GM18519 (cell line): ENCODE data around the gene TBC1D21.
"Not testable (repeated sequence)": the region's sequence is repeated elsewhere in the genome, so short reads cannot be mapped to it uniquely, and the experiment has no call there.

Source experiments
- ATAC-seq: cut with Tn5 transposase; IDR thresholded peaks from one replicate; pipeline ENCODE4 v1.9.1; 2021; ENCODE audit warnings: mild to moderate bottlenecking, moderate library complexity; ENCODE audit not compliant: unreplicated experiment, low FRiP score

Gene TBC1D21

DNA sequence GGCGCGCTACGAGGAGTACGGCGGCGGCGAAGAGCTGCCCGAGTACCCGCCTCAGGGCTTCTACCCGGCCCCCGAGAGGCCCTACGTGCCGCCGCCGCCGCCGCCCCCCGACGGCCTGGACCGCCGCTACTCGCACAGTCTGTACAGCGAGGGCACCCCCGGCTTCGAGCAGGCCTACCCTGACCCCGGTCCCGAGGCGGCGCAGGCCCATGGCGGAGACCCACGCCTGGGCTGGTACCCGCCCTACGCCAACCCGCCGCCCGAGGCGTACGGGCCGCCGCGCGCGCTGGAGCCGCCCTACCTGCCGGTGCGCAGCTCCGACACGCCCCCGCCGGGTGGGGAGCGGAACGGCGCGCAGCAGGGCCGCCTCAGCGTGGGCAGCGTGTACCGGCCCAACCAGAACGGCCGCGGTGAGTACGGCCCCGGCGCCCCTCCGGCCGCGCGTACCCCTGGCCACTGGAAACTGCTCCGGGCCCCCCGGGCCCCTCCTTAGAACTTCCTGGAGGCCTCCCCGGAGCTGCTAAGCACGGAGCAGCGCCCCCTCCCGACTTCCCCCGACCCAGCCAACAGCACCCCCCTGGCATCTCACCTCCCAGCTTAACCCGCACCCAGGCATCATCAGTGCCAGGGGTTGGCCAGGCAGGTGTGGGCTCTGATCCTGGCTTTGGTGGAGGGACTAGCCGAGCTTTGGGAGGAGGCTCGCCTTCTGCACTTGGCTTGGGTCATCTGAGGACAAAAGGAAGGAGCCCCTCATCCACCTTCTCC is 54.3 kb downstream of the TBC1D21 start:
- no peak for ATAC-seq

DNA sequence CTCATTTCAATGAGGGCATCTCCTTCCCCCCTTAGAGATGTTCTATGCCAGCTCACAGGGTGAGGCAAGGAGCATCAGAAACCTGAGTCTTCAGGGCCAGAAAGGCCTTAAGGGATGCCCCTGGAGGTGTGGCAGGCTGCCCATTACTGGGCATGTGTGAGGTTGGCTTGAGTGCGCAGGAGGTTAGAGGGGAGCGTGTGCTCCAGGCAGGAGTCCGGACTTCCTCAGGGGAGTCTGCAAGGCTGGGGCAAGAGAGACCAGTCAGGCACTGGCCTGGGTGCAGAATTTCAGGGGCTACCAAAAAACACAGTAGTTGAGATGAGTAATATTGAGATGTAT is 54.8 kb downstream of the TBC1D21 start:
- ATAC-seq, result no peak

DNA sequence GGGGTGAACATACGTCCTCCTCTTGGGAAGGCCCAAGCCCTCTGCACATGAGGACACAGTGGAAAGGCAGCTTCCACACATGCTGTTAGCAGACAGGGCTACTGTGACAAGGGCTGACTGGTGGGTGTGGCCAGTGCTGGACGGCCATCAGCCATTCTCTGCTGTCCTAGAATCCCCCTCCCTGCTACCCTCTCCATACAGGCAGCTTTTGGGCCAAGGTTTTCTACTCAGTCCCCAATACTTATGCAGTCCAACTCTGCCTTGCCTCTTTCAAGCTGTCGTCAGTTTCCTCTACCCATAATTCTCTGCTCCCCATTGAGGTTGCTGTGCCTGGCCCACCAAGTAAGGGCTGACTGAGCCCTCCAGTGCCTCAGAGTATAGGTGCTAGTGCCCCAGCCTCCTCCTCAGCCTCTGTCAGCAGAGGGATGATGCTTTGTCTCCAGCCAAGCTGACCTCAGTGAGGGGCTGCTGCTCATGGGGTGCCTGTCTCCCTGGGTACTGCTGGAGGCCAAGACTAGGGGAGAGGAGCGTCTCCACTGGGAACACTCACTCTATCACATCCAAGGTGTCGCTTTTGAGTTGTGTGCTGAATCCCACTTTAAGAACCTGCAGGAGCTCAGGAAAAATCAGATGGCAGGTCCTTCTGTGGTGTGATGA is 55.7 kb downstream of the TBC1D21 start:
- ATAC-seq, result no peak

DNA sequence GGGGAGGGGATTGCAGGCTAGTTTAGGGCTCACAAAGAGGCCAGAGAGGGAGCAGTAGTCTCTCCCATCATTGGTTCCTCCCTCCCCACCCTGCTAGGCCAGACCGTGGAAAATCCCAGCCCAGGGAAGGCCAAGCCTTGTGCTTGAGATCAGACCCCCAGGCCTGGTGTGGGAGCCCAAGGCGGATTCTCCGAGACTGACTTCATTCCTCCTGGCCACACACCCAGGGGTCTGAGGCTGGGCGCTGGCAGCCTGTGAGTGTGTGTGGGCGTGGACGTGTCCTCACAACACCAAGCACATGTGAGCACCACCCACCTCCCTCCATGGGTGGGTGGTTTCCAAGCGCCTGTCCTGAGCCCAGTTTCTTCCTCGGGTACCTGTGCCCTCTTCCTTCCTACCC is 57.0 kb downstream of the TBC1D21 start:
- ATAC-seq, result no peak

DNA sequence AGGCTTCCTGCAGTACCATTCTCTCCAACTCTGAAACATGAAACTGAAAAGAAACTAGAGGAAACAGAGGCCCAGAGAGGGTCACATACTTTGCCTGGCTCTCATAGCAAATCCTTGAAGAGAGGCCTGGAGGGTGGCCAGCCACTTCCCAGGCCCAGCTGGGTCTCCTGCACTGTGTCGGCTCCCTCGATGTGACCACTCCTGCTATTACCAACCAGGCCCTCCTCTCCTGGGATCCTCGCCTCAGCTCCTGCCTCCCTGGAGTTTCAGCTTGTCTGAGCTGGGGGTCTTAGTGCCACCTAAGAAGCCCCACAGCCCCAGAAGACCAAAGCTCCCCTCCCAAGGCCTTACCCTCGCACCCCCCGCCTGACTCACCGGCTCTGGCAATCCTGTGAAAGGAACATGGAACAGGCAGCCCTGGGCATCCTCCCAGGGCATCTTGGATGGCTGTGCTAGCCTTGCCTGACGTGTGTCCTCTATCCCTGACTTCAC is 57.5 kb downstream of the TBC1D21 start:
- no peak for ATAC-seq

DNA sequence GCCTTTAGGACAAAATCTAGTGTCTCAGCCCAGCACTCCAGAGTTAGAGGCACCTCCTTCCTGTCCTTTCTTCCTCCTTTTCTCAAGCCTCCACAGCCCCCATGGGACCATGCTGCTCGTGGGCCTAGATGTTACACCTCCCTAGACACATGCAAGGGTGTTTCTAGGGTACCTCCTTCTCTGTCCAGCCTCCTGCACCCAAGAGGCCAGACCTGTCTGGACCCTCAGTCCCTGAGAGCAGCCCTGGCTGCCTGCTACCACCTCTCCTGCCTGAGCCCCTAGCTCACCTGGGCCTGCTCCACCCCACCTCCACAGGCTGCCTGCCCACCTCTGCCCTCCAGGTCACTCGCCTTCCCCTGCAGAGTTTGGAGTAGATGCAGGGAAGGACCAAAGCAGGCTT is 58.1 kb downstream of the TBC1D21 start:
- ATAC-seq, result no peak

DNA sequence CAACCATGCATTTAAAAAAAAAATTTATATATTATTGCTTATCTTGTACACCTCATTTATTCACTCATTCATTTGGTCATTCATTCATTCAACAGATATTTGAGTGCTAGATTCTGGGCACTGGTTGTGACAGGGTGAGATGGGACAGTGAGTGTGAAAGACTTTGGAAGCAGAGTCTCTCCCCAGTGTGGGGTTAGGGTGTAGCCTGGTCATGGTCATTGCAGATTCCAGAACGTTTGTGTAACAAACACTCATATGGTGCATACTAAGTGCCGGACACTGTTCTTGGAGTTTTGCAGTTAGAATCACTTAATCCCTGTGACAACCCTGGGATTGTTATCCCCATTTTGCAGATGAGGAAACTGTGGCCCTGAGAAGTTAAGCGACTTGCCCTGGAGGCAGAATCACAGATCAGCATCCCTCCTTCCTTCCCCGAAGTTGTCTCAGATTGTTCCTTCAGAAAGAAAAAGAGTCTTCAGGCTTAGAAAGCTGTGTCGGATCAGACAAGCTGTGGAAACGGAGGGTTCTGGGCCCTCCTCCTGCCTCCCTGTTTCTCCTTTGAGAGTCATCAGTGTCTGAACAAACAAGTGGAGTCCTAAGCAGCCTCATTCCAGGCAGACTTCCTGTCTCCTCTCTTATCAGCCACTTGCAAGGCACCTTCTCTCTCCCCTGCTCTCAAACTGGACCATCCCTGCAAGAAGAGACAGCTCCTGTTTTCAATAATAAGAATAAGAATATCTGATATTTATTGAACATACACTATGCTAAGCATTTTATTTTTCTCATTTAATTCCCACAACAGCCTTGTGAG is 59.2 kb downstream of the TBC1D21 start:
- no peak for ATAC-seq

DNA sequence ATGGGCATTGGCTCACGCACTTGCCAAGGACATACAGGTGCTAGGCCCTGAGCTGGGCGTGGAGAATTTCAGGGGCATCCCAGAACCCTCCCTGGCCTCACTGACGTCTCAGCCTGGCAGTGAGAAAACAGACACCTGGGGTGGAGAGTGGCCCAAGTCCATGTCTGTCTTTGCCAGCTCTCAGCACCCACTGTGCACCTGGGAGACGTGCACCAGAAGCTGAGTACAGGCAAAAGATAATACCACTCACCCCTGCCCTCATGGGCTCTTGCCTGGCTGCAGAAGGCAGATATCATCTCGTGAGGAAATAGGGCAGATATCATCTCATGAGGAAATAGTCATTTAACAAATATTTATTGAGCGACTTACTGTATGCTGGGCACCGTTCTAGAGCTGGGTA is 60.9 kb downstream of the TBC1D21 start:
- ATAC-seq, result no peak

DNA sequence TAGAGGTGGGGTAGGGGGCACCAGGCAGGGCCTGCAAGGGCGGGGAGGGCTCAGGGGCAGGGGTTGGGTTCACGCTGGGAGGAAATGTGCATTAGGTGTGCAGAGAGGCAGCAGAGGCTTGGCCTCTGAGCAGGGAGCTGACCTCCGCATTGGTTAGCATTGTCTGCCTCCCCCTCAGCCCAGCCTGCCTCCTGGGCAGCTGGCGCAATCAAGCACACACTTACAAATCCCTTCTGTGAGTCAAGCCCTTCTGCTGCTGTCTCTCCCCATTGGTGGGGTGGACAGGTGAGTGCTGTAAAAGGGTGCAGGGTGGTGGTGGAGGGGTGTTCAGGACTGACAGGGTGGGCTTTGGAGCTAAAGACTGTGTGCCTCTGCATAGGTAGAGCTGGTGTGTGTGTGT is 62.2 kb downstream of the TBC1D21 start:
- no peak for ATAC-seq

DNA sequence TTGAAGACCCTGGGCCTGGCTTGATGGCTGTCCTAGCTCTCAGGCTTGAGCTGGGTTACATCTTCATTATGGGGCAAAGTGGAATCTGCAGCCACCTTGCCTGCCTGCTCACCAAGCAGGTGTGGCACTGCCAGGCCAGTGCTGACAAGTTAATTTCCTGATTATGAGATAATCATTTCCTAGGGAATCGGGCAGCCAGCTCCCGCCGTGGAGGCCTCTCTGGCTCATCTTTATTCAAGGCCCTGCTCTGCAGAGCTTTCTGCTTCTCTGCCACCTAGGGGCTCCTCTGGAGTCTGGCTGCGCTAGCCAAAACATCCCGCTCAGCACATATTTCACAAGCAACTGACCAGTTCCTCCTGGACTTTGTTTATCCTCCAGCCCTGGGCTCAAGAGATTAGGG is 62.8 kb downstream of the TBC1D21 start:
- no peak for ATAC-seq

DNA sequence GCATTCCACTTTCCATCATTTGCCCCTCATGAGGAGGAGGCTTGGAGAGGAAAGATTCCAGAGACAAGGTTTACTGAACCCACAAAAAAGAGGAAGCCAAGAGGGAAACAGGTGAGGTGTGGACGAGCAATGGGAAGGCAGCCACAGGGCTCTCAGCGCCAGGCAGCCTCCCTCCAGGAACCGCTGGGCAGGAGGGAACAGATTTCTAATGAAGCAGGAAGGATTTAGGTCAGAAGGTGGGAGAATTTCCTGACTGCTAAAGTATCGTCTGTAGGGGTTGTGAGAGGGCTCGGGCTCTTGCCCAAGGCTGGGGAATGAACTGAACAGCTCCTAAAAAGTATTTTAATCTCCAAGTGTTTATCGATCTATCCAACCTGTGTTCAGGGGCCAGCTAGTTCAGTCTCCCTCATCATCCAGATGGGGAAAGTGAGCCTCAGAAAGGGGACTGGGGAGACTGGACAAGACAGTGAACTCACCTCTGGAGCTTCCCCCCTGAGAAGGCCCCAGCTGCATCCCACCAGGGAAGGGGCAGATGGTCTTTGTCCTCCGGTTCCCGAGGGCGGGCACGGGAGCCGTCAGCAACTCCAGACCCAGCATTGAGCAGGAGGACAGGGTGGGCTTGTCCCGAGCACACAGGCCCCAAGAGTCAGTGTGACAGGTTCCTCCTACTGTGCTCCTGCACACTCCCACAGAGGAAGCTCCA is 63.4 kb downstream of the TBC1D21 start:
- no peak for ATAC-seq

DNA sequence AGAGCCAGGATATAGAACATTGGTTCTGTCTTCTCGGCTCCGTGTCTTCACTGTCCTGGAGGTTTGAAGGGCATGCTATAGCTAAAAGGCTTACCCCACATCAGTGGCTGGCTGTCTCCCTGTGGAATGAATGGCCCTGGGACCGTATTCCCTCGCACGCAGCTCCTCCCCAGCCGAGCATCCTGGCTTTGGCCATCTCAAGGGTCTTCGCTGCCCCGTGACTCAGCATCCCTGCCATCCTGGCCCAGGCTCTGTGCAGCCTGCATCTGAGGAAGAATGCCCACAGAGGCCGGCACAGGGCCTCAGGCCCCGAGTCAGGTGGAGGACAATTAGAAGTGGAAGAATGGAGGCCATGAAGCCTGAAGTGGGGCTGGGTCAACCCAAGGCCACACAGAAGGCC is 63.9 kb downstream of the TBC1D21 start:
- no peak for ATAC-seq

DNA sequence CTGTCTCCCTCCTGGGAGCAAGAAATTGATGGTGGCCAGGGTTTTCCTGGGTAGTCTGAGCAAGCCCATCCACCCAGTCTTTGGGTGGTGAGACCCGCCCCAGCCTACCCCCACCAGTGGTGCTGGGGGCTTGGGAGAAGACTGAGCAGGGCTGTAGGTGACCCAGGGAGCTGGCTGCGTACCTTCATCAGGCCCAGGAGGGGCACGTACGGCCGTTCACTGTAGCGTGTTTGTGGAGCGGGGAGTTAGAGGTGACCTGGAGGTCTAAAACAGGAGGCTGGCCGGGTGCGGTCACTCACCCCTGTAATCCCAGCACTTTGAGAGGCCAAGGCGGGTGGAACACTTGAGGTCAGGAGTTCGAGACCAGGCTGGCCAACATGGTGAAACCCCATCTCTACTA is 64.4 kb downstream of the TBC1D21 start:
- ATAC-seq, result no peak

DNA sequence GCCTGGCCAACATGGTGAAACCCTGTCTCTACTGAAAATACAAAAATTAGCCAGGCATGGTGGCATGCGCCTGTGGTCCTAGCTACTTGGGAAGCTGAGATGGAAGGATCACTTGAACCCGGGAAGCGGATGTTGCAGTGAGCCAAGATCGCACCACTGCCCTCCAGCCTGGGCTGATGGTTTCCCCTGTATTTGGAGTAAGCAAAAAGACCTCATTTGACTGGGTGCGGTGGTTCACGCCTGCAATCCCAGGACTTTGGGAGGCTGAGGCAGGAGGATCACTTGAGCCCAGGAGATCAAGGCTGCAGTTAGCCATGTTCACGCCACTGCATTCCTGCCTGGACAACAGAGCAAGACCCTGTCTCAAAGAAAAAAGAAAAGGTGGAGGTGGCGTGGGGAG is 65.2 kb downstream of the TBC1D21 start:
- not testable (repeated sequence) for ATAC-seq
